Measurements from ENCODE around the gene GALNT14.
A peak's percentile ranks its signal among the peaks of the same experiment; 100 is the strongest.

Gene GALNT14

DNA sequence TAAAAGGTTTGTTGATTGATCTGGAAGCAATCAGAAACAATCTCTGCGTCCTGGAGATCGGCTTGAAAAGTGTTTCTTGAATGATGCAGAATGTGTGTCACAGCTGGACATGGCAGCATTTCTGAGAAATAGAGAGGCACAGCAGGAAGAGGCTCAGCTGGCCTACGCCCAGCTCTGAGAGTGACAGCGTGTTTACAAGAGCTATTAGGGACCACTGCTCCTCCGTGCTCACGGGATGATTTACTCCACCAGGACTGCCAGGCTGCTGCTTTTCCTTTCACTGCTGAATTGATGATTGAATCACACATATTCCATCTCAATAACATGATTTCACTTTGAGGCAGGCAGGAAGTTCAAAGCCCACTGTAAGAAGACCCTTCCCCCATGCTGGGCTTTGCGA, 62.8 kb downstream of the GALNT14 start:
- Histone ChIP-seq H3K9me3 (ENCODE audit: control insufficient read depth, low read length) (no peaks in the 10 kb centered on the region), H3K36me3 (ENCODE audit: control insufficient read depth in 1 of 2, insufficient read depth in 2 of 2, low read depth in 1 of 2, low read length in 2 of 2) (peaks cover 0 to 14% of the 10 kb centered on the region in 2 experiments), H3K79me1 (replicated peaks; ENCODE audit: low read length, poor library complexity, severe bottlenecking) (peaks cover 45% of the 10 kb centered on the region), H2BK120ac (ENCODE audit: low read depth, low read length) (no peak overlapping the region), H3K4me3 (ENCODE audit: insufficient read depth in 1 of 2, low read depth in 1 of 2, low read length in 2 of 2) (no peak overlapping the region), H2AFZ (ENCODE audit: low read depth, low read length) (no peak overlapping the region), H2BK5ac (ENCODE audit: low read depth, low read length, poor library complexity, severe bottlenecking) (no peak overlapping the region), H2AK5ac (ENCODE audit: low read length, severe bottlenecking) (no peak overlapping the region), H4K8ac (ENCODE audit: low read length) (no peak overlapping the region), H3K14ac (ENCODE audit: low read length in 2 of 2) (no peak overlapping the region), H2BK12ac (ENCODE audit: low read length in 2 of 2) (no peak overlapping the region), H3K4me1 (ENCODE audit: control insufficient read depth, insufficient read depth, low read depth, low read length) (peaks cover 26% of the 10 kb centered on the region), H3K4me2 (ENCODE audit: low read length, poor library complexity, severe bottlenecking) (no peak overlapping the region), H3K27ac (ENCODE audit: low read length, poor library complexity, severe bottlenecking) (no peak overlapping the region), H3K18ac (ENCODE audit: low read depth in 1 of 2, low read length in 2 of 2) (no peak overlapping the region), H4K91ac (ENCODE audit: low read length) (no peak overlapping the region), H2BK15ac (ENCODE audit: low read depth, poor library complexity, severe bottlenecking) (no peak overlapping the region), H3K23ac (ENCODE audit: low read length in 2 of 2) (no peak overlapping the region), H3K27me3 (ENCODE audit: control insufficient read depth in 1 of 2, insufficient read depth in 1 of 2, low read length in 2 of 2) (peaks cover 0 to 10% of the 10 kb centered on the region in 2 experiments), H3K4ac (ENCODE audit: low read depth in 1 of 2, low read length in 2 of 2) (no peak overlapping the region), H3K9ac (ENCODE audit: low read length) (no peak overlapping the region)
- DNase-seq: no peak
- 52% methylated on average over 7 of the region's 7 CpGs for WGBS

DNA sequence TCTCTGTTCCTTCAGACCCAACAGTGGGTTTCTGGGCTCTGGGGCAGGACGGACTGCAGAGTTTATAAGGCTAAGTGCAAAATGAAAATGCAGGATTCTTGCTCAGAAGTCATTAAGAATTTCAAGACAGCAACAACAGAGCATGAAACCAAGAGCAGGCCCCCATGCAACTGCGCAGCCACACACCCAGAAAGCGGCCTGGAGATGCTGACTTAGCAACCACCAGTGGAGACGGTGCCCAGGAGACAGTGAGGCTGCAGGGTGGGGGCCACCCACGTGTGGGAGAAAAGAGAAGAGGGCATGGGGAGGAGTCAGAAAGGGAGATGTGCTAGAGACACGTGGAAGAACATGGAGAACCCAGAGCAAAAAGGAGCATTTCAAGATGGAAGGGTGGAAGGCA, 66.5 kb downstream of the GALNT14 start:
- Histone ChIP-seq H3K27ac (ENCODE audit: low read length, poor library complexity, severe bottlenecking) (no peak overlapping the region), H3K18ac (ENCODE audit: low read depth in 1 of 2, low read length in 2 of 2) (no peak overlapping the region)

DNA sequence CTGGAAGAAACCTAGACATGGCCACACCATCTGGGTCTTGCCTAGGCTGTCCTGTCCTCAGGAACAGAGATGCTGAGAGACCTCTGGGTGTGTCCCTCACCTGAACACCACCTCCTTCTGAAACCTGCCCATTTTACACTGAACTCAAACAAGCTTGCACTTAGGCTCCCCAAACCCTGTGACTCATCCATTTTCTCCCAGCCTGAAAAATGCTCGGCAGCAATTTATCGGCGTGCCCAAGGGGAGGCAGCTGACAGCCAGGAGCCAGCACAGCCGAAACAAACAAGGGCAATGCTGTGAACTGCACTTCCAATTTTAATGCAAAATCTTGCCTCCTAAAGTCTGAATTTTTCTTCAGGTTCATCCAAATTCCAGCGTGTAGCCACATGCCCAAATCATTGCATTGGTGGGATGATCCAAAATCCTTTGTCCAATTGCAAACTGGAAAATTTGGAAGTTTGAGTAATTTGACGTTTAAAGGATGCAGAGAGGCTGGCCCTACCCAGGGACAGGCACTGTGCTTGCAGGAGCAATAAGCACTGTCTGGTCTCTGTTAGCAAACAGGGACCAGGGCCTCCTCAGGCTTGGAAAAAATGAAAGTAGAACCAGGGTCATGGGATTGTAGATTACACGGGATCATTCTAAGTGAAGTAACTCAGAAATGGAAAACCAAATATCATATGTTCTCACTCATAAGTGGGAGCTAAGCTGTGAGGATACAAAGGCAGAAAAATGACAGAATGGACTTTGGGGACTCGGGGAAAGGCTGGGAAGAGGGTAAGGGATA, 67.7 kb downstream of the GALNT14 start:
- H3K23ac ChIP-seq (ENCODE audit: low read length in 2 of 2): no peak overlapping the region
- H2AK5ac ChIP-seq (ENCODE audit: low read length, severe bottlenecking): peak overlapping the region; percentile 14
- DNase-seq: no peak
- peaks cover 29% of the 10 kb centered on the region for H3K4me1 ChIP-seq (ENCODE audit: control insufficient read depth, insufficient read depth, low read depth, low read length)
- no peak overlapping the region for H2BK15ac ChIP-seq (ENCODE audit: low read depth, poor library complexity, severe bottlenecking)
- no peak overlapping the region for H3K4ac ChIP-seq (ENCODE audit: low read depth in 1 of 2, low read length in 2 of 2)
- peaks cover 0 to 14% of the 10 kb centered on the region in 2 experiments for H3K36me3 ChIP-seq (ENCODE audit: control insufficient read depth in 1 of 2, insufficient read depth in 2 of 2, low read depth in 1 of 2, low read length in 2 of 2)
- H2AFZ ChIP-seq (ENCODE audit: low read depth, low read length): no peak overlapping the region
- no peak overlapping the region for H3K4me3 ChIP-seq (ENCODE audit: insufficient read depth in 1 of 2, low read depth in 1 of 2, low read length in 2 of 2)
- no peak overlapping the region for H4K91ac ChIP-seq (ENCODE audit: low read length)
- H3K9ac ChIP-seq (ENCODE audit: low read length): no peak overlapping the region
- peaks cover 0 to 21% of the 10 kb centered on the region in 2 experiments for H3K27me3 ChIP-seq (ENCODE audit: control insufficient read depth in 1 of 2, insufficient read depth in 1 of 2, low read length in 2 of 2)
- H2BK120ac ChIP-seq (ENCODE audit: low read depth, low read length): no peak overlapping the region
- H3K14ac ChIP-seq (ENCODE audit: low read length in 2 of 2): no peak overlapping the region
- no peak overlapping the region for H3K4me2 ChIP-seq (ENCODE audit: low read length, poor library complexity, severe bottlenecking)
- H3K9me3 ChIP-seq (ENCODE audit: control insufficient read depth, low read length): no peaks in the 10 kb centered on the region
- WGBS: 82% methylated on average over 7 of the region's 8 CpGs
- no peak overlapping the region for H4K8ac ChIP-seq (ENCODE audit: low read length)
- peaks cover 50% of the 10 kb centered on the region for H3K79me1 ChIP-seq (replicated peaks; ENCODE audit: low read length, poor library complexity, severe bottlenecking)
- no peak overlapping the region for H2BK5ac ChIP-seq (ENCODE audit: low read depth, low read length, poor library complexity, severe bottlenecking)
- H3K18ac ChIP-seq (ENCODE audit: low read depth in 1 of 2, low read length in 2 of 2): no peak overlapping the region
- H2BK12ac ChIP-seq (ENCODE audit: low read length in 2 of 2): no peak overlapping the region
- no peak overlapping the region for H3K27ac ChIP-seq (ENCODE audit: low read length, poor library complexity, severe bottlenecking)

More for the DNA sequence above, 66.5 kb downstream of the GALNT14 start:
- H3K14ac ChIP-seq (ENCODE audit: low read length in 2 of 2): no peak overlapping the region
- H3K9me3 ChIP-seq (ENCODE audit: control insufficient read depth, low read length): no peaks in the 10 kb centered on the region
- no peak for DNase-seq
- no peak overlapping the region for H2BK5ac ChIP-seq (ENCODE audit: low read depth, low read length, poor library complexity, severe bottlenecking)
- peaks cover 0 to 14% of the 10 kb centered on the region in 2 experiments for H3K36me3 ChIP-seq (ENCODE audit: control insufficient read depth in 1 of 2, insufficient read depth in 2 of 2, low read depth in 1 of 2, low read length in 2 of 2)
- H2BK12ac ChIP-seq (ENCODE audit: low read length in 2 of 2): no peak overlapping the region
- no peak overlapping the region for H3K4ac ChIP-seq (ENCODE audit: low read depth in 1 of 2, low read length in 2 of 2)
- H3K4me1 ChIP-seq (ENCODE audit: control insufficient read depth, insufficient read depth, low read depth, low read length): peaks cover 23% of the 10 kb centered on the region
- peaks cover 53% of the 10 kb centered on the region for H3K79me1 ChIP-seq (replicated peaks; ENCODE audit: low read length, poor library complexity, severe bottlenecking)
- H2AK5ac ChIP-seq (ENCODE audit: low read length, severe bottlenecking): no peak overlapping the region
- no peak overlapping the region for H4K8ac ChIP-seq (ENCODE audit: low read length)
- no peak overlapping the region for H3K4me2 ChIP-seq (ENCODE audit: low read length, poor library complexity, severe bottlenecking)
- no peak overlapping the region for H3K4me3 ChIP-seq (ENCODE audit: insufficient read depth in 1 of 2, low read depth in 1 of 2, low read length in 2 of 2)
- H3K23ac ChIP-seq (ENCODE audit: low read length in 2 of 2): no peak overlapping the region
- H2AFZ ChIP-seq (ENCODE audit: low read depth, low read length): no peak overlapping the region
- no peak overlapping the region for H4K91ac ChIP-seq (ENCODE audit: low read length)
- no peak overlapping the region for H3K9ac ChIP-seq (ENCODE audit: low read length)
- WGBS: 63% methylated on average over 6 of the region's 6 CpGs
- H2BK120ac ChIP-seq (ENCODE audit: low read depth, low read length): no peak overlapping the region
- peaks cover 0 to 21% of the 10 kb centered on the region in 2 experiments for H3K27me3 ChIP-seq (ENCODE audit: control insufficient read depth in 1 of 2, insufficient read depth in 1 of 2, low read length in 2 of 2)
- no peak overlapping the region for H2BK15ac ChIP-seq (ENCODE audit: low read depth, poor library complexity, severe bottlenecking)

DNA sequence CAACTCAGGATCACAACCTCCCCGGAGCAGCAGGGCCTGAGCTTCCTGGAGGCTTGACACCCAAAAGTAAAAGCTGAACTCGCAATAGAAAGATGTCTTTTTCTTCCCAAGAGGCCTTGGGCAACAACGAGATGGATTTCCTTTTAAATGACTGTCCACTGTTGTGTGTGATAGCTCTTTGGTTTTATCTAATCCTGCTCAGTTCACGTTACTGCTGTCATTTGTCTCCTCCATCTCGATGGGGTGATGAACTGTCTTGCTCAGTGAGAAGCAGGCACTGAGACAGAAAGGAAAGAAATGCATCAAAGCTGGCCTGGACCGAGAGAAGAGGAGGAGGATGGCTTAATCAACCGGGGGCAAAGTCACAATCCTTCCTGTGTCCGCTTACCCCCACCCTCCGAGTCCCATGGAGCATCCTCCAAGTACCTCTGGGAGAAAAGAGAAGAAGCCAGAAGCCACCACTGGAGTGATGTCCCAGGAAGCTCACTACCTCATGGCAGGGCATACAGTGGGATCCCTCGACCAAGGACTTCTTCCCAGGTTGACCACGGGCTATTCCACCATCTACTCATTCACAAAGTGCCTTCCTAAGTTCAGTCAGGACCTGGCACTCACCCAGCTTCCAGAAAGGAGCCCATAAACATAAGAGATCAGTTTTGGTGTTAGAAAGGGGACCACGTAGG, 68.5 kb downstream of the GALNT14 start:
- H3K4me1 ChIP-seq (ENCODE audit: control insufficient read depth, insufficient read depth, low read depth, low read length): peaks cover 30% of the 10 kb centered on the region
- 54% methylated on average over 10 of the region's 12 CpGs for WGBS
- H3K79me1 ChIP-seq (replicated peaks; ENCODE audit: low read length, poor library complexity, severe bottlenecking): peaks cover 54% of the 10 kb centered on the region
- H2AK5ac ChIP-seq (ENCODE audit: low read length, severe bottlenecking): peak overlapping the region; percentile 14
- H4K91ac ChIP-seq (ENCODE audit: low read length): no peak overlapping the region
- no peak overlapping the region for H3K23ac ChIP-seq (ENCODE audit: low read length in 2 of 2)
- H3K9me3 ChIP-seq (ENCODE audit: control insufficient read depth, low read length): no peaks in the 10 kb centered on the region
- H2BK120ac ChIP-seq (ENCODE audit: low read depth, low read length): no peak overlapping the region
- H2AFZ ChIP-seq (ENCODE audit: low read depth, low read length): no peak overlapping the region
- H2BK15ac ChIP-seq (ENCODE audit: low read depth, poor library complexity, severe bottlenecking): no peak overlapping the region
- no peak overlapping the region for H3K14ac ChIP-seq (ENCODE audit: low read length in 2 of 2)
- no peak overlapping the region for H3K4me3 ChIP-seq (ENCODE audit: insufficient read depth in 1 of 2, low read depth in 1 of 2, low read length in 2 of 2)
- DNase-seq: no peak
- H3K27ac ChIP-seq (ENCODE audit: low read length, poor library complexity, severe bottlenecking): no peak overlapping the region
- peaks cover 0 to 21% of the 10 kb centered on the region in 2 experiments for H3K27me3 ChIP-seq (ENCODE audit: control insufficient read depth in 1 of 2, insufficient read depth in 1 of 2, low read length in 2 of 2)
- H2BK5ac ChIP-seq (ENCODE audit: low read depth, low read length, poor library complexity, severe bottlenecking): no peak overlapping the region
- H3K4ac ChIP-seq (ENCODE audit: low read depth in 1 of 2, low read length in 2 of 2): no peak overlapping the region
- no peak overlapping the region for H4K8ac ChIP-seq (ENCODE audit: low read length)
- peaks cover 0 to 16% of the 10 kb centered on the region in 2 experiments for H3K36me3 ChIP-seq (ENCODE audit: control insufficient read depth in 1 of 2, insufficient read depth in 2 of 2, low read depth in 1 of 2, low read length in 2 of 2)
- no peak overlapping the region for H3K9ac ChIP-seq (ENCODE audit: low read length)
- H3K4me2 ChIP-seq (ENCODE audit: low read length, poor library complexity, severe bottlenecking): no peak overlapping the region
- H3K18ac ChIP-seq (ENCODE audit: low read depth in 1 of 2, low read length in 2 of 2): no peak overlapping the region
- H2BK12ac ChIP-seq (ENCODE audit: low read length in 2 of 2): no peak overlapping the region

All from mesenchymal stem cell (in vitro differentiated cells and primary cell).